Skeletal muscle cell (primary cell): Measurements from ENCODE around the gene PSMD13.
A peak's percentile ranks its signal among the peaks of the same experiment; 100 is the strongest.
"Not testable (repeated sequence)": the region's sequence is repeated elsewhere in the genome, so short reads cannot be mapped to it uniquely, and the experiment has no call there.

Experiments used
- DNase-seq: peaks from one replicate; pipeline ENCODE4 v3.0.0-alpha.2; 2010; ENCODE audit warnings: low read depth
- H3K4me3 ChIP-seq: 2 replicates; pipeline ENCODE4 v1.5.1; 2011; ENCODE audit warnings: low read depth, mild to moderate bottlenecking, control low read depth, low read length, moderate library complexity

PSMD13 gene

DNA sequence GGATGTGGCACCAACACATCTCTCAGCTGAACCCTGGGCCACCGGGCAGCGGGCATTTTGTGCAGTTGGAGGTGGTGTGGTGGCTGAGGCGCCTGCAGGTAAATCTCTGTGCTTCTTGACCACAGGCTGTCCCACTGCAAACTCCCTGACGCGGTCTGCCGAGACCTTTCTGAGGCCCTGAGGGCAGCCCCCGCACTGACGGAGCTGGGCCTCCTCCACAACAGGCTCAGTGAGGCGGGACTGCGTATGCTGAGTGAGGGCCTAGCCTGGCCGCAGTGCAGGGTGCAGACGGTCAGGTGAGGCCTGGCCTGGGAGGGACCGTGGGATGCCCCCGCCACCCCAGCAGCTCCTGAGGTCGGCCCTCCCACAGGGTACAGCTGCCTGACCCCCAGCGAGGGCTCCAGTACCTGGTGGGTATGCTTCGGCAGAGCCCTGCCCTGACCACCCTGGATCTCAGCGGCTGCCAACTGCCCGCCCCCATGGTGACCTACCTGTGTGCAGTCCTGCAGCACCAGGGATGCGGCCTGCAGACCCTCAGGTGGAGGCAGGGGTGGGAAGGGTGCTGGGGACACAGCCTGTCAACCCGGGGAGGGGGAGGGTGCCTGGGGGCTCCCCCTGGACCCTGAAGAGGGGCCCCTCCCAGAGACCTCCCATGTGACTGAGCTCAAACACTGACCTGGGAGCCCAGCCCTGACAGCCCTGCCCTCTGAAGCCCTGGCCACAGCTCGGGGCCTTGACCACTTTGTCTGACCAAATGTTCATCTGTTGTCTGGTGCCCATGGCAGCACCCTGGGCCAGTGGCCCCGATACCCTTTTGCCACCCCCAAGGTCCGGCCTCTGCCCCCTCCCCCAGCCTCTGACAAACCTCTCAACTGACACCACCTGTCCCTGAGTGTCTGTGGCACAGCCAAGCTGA lies 47.6 kb downstream of the PSMD13 start:
- H3K4me3 ChIP-seq = no peak overlapping the region
- DNase-seq = no peak

DNA sequence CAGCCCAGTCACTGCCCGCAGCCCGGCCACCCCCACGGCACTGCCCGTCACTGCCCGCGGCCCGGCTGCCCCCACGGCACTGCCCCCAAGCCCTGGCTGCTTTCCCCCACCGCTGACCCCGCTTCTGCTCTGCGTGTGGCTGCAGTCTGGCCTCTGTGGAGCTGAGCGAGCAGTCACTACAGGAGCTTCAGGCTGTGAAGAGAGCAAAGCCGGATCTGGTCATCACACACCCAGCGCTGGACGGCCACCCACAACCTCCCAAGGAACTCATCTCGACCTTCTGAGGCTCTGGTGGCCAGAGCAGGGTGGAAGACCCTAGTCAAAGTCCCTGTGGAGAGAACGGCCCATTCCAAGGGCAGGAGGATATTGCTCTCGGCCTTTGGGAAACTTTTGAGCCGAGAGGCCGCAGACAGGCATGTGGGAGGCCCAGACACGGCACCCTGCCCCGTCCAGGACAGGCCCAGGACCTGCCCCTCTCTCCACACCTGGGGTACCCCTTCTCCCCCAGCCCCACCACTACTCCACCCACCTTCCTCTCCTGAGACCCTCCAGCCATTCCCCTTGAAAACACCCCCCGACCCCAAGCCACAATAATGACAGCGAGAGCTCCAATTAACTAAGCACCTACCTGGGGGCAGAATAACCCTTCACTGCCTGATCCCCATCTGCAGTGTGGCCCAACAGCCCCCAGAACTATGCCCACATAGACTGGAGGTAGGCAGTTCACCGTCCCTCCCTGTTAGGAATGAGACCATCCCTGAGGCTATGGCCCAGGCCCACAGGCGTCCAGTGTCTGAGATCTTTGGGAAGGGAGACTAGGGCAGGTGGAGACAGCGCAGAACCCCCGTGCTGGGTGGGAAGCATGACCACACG lies 48.5 kb downstream of the PSMD13 start:
- no peak overlapping the region for H3K4me3 ChIP-seq
- DNase-seq = no peak

DNA sequence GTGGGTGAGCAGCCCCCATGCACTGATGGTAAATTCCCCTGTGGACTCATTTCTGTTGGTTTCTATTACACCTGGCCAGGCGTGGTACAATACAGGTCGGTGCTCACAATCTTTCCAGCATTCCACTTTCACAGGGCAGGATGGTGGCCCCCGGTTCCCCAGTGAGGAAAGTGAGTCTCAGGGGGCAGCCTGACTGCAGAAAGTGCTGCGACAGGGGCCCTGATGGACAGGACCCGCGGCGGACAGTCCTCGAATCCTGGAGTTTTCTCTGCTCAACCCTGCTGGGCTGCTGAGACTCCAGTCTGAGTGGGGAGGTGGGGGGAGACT lies 49.1 kb downstream of the PSMD13 start:
- no peak overlapping the region for H3K4me3 ChIP-seq
- DNase-seq = no peak

DNA sequence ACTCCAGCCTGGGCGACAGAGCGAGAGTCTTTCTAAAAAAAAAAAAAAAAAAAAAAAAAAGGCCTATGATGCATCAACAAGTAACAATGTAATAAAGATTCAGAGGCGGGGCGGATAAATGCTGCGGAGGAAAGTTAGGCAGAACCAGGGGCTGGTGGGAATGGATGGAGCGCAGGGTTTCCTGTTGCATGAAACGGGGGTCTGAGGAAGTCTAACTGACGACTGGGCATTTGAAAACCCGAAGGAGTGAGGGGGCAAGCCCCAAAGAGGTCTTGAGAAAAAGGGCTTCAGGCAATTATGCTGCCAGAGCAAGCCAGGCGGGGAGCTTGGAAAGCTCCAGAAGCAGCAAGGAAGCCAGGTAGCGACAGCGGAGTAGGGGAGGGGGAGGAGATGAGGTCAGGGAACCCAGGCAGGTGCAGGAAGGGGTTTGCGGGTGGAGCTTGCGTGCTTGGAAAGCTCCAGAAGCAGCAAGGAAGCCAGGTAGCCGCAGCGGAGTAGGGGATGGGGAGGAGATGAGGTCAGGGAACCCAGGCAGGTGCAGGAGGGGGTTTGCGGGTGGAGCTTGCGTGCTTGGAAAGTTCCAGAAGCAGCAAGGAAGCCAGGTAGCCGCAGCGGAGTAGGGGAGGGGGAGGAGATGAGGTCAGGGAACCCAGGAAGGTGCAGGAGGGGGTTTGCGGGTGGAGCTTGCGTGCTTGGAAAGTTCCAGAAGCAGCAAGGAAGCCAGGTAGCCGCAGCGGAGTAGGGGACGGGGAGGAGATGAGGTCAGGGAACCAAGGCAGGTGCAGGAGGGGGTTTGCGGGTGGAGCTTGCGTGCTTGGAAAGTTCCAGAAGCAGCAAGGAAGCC lies 50.4 kb downstream of the PSMD13 start:
- H3K4me3 ChIP-seq, DNase-seq: not testable (repeated sequence)

DNA sequence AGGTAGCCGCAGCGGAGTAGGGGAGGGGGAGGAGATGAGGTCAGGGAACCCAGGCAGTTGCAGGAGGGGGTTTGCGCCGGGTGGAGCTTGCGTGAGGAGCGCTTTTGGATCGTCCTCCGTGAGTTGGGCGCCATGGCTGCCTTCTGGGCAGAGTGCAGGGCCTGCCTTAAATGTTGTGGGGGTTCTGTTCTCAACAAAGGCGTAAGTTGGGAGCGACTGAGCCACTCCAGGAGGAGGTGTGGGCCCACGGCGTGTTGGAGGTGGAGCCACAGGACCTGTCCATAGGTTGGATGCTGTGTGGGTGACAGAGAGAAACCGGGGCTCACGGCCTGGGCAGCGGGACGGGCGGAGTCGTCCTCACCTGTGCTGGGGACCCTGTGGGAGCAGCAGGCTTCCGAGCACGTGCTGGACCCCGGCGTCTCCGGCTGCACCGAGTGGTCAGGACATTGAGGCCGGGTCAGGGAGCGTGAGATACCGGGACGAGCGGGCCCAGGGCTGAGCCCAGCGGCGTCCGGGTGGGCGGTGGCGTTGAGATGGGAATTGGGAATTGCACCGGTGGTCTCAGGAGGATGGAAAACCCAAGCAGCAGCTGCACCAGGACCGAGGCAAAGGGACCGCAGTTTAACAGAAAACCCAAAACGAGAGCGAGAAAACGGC lies 51.2 kb downstream of the PSMD13 start:
- DNase-seq = no peak
- H3K4me3 ChIP-seq = peak overlapping the region; percentile 48

DNA sequence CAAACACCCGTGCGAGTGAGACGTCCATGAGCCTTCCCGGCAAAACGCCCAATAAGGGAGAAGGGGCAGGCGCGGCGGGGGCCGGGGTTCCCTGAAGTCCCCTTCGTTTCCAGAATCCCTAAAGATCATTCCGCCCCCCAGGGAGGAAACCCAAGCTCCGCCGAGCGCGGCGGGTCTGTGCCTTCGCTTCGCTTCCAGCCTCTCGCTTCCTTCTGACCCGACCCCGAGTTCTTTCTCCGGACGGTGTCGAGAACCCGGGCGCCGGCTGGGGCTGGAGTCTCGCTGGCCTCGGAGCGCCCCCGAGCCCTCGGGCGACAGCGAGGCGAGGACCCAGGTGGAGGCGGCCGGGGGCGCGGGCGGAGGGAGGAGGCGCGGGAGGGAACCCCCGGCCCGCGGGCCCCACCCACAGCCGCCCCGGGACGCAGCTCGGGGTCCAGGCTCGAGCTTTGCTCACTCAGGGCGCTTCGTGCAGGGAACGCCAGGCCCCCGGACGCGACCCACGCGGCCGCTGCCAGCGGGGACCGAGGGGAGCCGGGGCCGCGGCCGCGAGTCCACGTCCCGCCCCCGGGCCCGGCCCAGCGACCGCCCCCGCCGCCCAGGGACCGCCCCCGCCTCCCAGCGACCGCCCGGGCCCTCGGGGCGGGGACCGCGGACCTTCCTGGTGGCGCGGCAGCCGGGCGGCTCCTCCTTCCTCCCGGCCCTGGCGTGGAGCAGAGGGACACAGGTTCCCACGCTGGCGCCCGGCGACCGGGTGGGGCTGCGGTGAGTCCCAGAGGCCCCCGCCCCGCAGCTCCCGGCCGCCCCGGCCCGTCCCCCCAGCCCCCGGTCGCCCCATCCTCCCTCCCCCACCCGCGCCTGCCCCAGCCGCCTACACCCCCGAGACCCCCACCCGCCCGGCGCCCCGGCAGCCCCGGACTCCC lies 52.0 kb downstream of the PSMD13 start, which contains the start of gene PGGHG:
TSS of gene PGGHG (plus strand) at position 649 of the 920 bp plus-strand sequence. CDS start 691 bp downstream, outside the sequence.
- DNase-seq = no peak

DNA sequence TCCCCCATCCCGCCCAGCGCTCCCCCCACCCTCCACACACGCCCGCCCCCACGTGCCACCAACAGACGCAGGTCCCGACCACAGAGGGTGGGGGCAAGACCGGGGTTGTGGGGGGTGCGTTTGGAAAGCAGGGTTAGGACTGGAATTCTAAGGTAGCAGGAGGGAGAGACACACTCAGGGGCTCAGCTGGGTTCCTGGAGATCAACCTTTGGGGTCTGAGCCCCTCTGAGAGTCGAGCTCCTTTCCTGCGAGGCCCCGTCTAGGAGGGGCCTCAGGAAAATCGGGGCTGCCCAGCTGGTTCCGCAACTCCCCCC lies 52.6 kb downstream of the PSMD13 start:
- peak overlapping the region; percentile 39 for H3K4me3 ChIP-seq

More for the DNA sequence above, 52.0 kb downstream of the PSMD13 start, which contains the start of gene PGGHG:
- peak within 1 kb of the TSS; percentile 48 for H3K4me3 ChIP-seq

DNA sequence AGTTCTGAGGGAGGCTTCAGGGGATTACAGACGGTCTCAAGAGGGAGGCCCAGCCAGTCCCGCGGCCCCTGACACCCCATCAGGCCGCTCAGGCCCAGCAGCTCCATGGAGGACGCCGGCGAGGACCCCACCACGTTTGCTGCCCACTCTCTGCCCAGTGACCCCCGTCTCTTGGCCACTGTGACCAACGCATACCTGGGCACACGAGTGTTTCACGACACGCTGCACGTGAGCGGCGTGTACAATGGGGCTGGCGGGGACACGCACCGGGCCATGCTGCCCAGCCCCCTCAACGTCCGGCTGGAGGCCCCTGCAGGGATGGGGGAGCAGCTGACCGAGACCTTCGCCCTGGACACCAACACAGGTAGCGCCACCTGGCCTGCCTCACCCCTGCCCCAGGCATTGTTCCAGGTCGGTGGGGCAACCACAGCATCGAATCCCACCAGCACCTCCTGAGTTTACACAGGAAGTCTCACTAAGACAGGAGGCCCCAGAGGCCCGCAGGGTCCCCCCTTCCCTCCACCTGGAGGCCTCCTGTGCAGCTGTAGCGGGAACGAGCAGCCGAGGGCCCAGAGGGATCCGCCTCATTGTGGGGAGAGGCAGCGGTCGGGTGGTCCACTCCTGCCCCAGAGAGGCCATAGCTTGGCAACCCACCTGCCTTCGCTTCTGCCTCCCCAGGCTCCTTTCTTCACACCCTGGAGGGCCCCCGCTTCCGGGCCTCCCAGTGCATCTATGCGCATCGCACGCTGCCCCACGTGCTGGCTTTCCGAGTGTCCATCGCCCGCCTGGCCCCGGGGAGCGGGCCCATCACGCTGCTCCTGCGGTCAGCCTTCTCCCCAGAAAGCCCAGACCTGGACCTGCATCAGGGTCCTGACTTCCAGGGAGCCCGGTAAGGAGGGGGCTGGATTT lies 53.2 kb downstream of the PSMD13 start:
- no peak for DNase-seq
- H3K4me3 ChIP-seq = peak overlapping the region; percentile 39

More for the DNA sequence above, 52.6 kb downstream of the PSMD13 start:
- no peak for DNase-seq

DNA sequence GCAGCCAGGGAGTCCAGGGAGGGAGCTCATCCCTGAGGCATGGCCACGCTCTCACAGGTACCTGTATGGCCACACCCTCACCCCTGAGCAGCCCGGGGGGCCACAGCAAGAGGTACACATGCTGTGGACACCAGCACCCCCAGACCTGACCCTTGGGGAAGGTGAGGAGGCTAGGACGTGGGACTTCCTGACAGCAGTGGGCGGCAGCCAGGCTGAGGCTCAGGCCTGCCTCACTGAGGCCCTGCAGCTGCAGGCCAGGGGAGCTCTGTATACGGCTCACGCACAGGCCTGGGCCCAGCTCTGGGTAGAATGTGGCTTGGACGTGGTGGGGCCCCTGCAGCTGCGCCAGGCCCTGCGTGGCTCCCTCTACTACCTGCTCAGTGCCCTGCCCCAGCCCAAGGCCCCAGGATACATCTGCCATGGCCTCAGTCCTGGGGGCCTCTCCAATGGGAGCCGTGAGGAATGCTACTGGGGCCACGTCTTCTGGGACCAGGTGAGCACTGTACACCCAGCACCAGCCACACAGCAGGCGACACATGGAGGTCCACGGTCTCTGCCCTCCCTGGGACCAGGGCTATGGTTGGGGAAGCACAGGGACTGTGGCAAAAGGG lies 54.0 kb downstream of the PSMD13 start:
- DNase-seq = no peak
- H3K4me3 ChIP-seq = no peak overlapping the region

DNA sequence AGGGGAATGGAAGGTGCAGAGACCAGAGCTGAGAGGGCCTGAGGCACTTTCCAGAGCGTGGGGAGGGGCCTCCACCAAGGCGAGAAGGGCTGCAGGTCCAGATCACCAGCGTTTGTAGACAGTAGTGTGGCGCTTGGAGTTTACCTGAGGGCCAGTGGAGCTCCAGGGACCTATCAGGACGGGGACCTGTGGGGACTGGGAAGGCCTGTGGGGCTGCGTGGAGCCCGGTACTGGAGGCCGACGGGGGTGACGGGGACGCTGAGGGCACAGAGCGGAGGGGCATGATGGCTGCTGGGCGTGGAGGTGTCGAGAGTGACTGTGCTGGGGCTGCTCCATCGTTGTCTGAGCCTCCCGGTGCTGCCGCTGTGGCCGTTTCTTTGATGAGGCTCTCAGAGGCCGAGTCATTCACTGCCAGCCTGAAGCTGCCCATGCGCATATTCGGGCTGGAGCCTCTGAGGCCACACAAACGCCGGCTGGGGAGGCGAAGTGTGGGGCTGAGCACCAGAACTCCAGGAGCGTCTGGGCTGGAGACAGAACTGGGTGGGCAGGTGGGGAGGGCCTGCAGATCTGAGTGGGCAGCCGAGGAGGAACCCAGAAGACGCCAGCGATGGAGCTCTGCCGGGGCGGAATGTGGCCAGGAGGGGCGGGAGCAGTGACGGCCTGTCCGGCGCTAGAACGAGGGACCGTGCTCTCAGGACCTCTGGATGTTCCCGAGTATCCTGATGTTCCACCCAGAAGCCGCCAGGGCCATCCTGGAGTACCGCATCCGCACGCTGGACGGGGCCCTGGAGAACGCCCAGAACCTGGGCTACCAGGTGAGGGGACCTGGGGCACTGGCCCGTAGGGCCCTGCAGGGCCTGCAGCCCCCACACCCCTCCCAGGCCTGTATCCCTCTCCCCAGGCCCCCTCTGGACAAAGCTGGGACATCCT lies 54.8 kb downstream of the PSMD13 start:
- no peak for DNase-seq
- H3K4me3 ChIP-seq = no peak overlapping the region

DNA sequence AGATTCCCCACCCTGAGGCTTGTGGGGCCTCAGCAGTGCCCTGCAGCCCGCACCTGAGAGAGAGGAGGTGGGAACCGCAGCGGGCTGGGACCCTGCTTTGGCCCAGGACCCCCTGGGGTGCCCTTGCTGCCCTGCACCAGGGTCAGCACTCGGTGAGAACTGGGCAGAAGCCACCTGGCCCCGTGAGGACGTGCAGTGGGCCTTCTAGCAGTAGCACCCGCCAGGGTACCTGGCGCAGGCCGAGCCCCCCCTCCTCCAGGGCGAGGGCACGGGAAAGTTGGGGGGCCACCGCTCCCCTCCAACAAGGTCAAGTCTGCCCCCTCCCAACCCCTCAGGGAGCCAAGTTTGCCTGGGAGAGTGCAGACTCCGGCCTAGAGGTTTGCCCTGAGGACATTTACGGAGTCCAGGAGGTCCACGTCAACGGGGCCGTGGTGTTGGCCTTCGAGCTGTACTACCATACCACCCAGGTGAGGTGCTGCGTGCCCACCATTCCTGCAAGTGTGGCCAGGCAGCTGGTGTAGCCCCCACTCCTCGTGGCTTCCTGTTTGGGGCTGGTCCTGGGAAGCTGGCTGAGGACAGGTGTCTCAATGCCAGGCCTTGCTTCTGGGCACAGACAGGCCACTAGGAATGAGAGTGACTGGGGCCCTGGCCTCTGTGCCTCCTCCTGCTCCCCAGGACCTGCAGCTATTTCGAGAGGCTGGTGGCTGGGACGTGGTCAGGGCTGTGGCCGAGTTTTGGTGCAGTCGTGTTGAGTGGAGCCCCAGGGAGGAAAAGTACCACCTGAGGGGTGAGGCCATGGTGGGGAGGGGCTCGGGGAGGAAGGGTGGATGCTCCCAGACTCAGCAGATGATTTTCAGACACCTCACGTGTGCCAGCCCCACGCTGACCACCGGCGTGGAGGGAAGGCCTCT lies 55.7 kb downstream of the PSMD13 start:
- no peak for DNase-seq
- no peak overlapping the region for H3K4me3 ChIP-seq

DNA sequence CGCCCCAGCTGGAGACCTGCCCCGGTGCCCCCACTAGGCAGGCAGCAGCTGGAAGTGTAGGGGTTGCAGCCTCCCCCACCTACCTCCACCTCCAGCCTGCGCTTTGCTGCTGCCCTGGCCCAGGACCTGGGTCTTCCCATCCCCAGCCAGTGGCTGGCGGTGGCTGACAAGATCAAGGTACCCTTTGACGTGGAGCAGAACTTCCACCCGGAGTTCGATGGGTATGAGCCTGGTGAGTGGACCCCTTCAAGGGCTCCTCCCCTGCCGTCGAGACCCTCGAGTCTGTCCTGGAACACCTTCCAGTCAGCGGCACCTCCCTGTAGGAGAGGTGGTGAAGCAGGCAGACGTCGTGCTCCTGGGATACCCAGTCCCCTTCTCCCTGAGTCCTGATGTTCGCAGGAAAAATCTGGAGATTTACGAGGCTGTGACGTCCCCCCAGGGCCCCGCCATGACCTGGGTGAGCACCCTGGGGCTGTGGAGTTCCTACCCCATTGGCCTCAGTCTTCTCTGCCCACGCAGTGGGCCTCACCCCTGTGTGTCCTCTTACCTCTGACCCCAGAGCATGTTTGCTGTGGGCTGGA lies 56.6 kb downstream of the PSMD13 start:
- no peak for DNase-seq
- no peak overlapping the region for H3K4me3 ChIP-seq

DNA sequence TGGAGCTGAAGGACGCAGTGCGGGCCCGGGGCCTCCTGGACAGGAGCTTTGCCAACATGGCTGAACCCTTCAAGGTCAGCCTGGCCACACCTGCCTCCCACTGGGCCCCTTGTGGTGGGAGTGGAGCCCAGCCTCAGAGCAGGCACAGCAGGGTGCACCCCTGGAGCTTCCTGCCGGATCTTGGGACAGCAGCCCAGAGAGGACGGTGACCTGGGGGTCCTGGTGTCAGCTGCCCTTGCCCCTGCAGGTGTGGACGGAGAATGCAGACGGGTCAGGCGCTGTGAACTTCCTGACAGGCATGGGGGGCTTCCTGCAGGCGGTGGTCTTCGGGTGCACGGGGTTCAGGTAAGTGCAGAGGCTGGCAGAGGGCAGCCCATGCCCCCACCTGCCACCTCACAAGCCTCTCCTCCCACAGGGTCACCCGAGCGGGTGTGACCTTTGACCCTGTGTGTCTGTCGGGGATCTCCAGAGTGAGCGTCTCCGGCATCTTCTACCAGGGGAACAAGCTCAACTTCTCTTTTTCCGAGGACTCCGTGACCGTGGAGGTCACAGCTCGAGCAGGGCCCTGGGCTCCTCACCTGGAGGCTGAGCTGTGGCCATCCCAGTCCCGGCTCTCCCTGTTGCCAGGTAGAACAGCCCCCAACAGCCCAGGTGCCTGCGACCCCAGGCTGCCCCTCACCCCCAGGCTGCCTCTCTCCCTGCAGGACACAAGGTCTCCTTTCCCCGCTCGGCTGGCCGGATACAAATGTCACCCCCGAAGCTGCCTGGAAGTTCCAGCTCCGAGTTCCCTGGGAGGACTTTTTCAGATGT lies 57.3 kb downstream of the PSMD13 start:
- DNase-seq = no peak
- H3K4me3 ChIP-seq = no peak overlapping the region

DNA sequence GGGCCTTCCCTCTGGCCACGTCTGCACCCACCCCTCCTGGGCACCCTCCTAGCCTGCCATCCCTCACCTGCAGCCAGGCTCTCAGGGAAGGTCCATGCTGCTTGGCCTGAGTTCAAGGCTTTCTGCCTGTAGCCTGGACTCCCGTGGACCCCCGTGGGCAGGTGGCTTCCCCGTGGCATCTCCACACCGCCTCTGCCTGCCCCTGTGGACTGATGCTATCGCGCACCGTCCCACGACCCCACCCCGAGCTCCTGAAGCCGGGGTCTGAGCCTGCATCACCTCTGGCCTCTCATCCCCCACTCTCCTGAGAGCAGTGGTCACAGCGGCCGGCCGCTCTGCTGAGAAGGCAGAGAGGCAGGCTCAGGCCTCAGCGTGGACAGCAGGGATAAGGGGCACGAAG lies 58.0 kb downstream of the PSMD13 start:
- no peak overlapping the region for H3K4me3 ChIP-seq
- no peak for DNase-seq
